HepG2 (cell line): ENCODE results near the gene ZFYVE26. TPM values are rescaled to one million over a fixed set of nuclear protein-coding genes. Genes with fewer than 3 reads are reported as not detected.

Experiments
- ATAC-seq: fragments of 200-7000 bp; cut with Tn5 transposase; 3 replicates; pipeline ENCODE4 v1.9.1; 2020; ENCODE audit warnings: mild to moderate bottlenecking, moderate library complexity
- BruUV-seq: library from RNA; stranded (reverse); fragments of 400-500 nt; replicated peaks from 2 replicates; lab custom pipeline; 2021; lab: Mats Ljungman, UMichigan
- CTCF ChIA-PET: fragments of 300-600 bp; formaldehyde crosslinking; extraction: SDS; loops from one replicate; lab custom pipeline; 2021; ENCODE audit warnings: low total read pairs, inconsistent platforms, low intra/inter-chr PET ratio; lab: Yijun Ruan, JAX
- POLR2A ChIA-PET: fragments of 350-600 bp; sonication (Branson Sonifier 250); formaldehyde crosslinking; loops from one replicate; lab custom pipeline; 2020; ENCODE audit warnings: antibody characterized with exemption, inconsistent platforms; lab: Yijun Ruan, JAX
- DNase-seq: peaks from one replicate; pipeline ENCODE4 v3.0.0-alpha.2; 2015; ENCODE audit warnings: low spot score
- FAIRE-seq: peaks from 3 replicates; lab custom pipeline; 2011; peaks lifted over from hg19 to GRCh38; lab: Jason Lieb, UNC
- H2AFZ ChIP-seq: one replicate; pipeline ENCODE4 v1.6.1; 2011; ENCODE audit warnings: low read length, inconsistent platforms
- H3K27ac ChIP-seq: fragments of 300-600 bp; 3 replicates; pipeline ENCODE4 v1.8.0; 2011; ENCODE audit warnings: mixed run types, mild to moderate bottlenecking, mixed read lengths, low read length, inconsistent platforms; ENCODE audit not compliant: insufficient read depth; ENCODE audit errors: extremely low read length
- H3K27me3 ChIP-seq, 2 experiments: fragments of 200-600 bp in 1 of 2; 2 replicates in 1 of 2; 3 replicates in 1 of 2; pipeline versions ENCODE4 v1.6.0 to v1.8.0; 2011; ENCODE audit warnings: low read length in 2 of 2, mild to moderate bottlenecking in 2 of 2, moderate library complexity in 2 of 2, inconsistent platforms in 1 of 2; ENCODE audit not compliant: insufficient read depth in 2 of 2, control insufficient read depth in 1 of 2
- H3K36me3 ChIP-seq, 2 experiments: fragments of 200-600 bp in 1 of 2; replicated peaks in 1 of 2; 2 replicates in 1 of 2; 3 replicates in 1 of 2; pipeline versions ENCODE4 v1.5.1 to v1.8.0; 2011; ENCODE audit warnings: low read length in 2 of 2, inconsistent platforms in 1 of 2; ENCODE audit not compliant: insufficient read depth in 2 of 2, control insufficient read depth in 1 of 2
- H3K4me1 ChIP-seq: 2 replicates; pipeline ENCODE4 v1.5.1; 2012; ENCODE audit warnings: low read length, inconsistent platforms; ENCODE audit not compliant: insufficient read depth
- H3K4me2 ChIP-seq: 2 replicates; pipeline ENCODE4 v1.6.0; 2011; ENCODE audit warnings: low read depth, low read length, inconsistent platforms
- H3K4me3 ChIP-seq, 3 experiments: fragments of 200-600 bp in 1 of 3; sonication (generic), shearing (Covaris generic) in 1 of 3; replicated peaks in 1 of 3; 2 replicates each; pipeline ENCODE4 v1.5.1; 2011 to 2016; ENCODE audit warnings: low read length in 3 of 3, inconsistent platforms in 2 of 3, low read depth in 2 of 3, mild to moderate bottlenecking in 2 of 3, control low read depth in 1 of 3, mixed read lengths in 1 of 3; ENCODE audit not compliant: insufficient read depth in 1 of 3
- H3K79me2 ChIP-seq: one replicate; pipeline ENCODE4 v1.6.1; 2011; ENCODE audit warnings: low read length, inconsistent platforms; ENCODE audit not compliant: insufficient read depth
- H3K9ac ChIP-seq: 2 replicates; pipeline ENCODE4 v1.6.0; 2011; ENCODE audit warnings: mild to moderate bottlenecking, low read depth, low read length, inconsistent platforms; ENCODE audit not compliant: insufficient read depth
- H3K9me3 ChIP-seq: 2 replicates; pipeline ENCODE4 v1.5.1; 2012; ENCODE audit warnings: mild to moderate bottlenecking, low read length
- H4K20me1 ChIP-seq: 2 replicates; pipeline ENCODE4 v1.6.0; 2011; ENCODE audit warnings: inconsistent platforms, mild to moderate bottlenecking, low read length, moderate library complexity; ENCODE audit not compliant: insufficient read depth
- CREB1 ChIP-seq, 2 experiments: fragments of 450-650 bp in 1 of 2; IDR thresholded peaks; 2 replicates each; pipeline ENCODE4 v1.6.1; 2016 to 2017; ENCODE audit warnings: control low read depth in 1 of 2, mild to moderate bottlenecking in 1 of 2, missing compliant biosample characterization in 1 of 2, missing genetic modification characterization in 1 of 2
- DNMT3B ChIP-seq: conservative IDR thresholded peaks from 2 replicates; pipeline ENCODE4 v1.6.1; 2016; ENCODE audit warnings: missing biosample characterization, control low read depth
- GABPB1 ChIP-seq: IDR thresholded peaks from 2 replicates; pipeline ENCODE4 v1.6.1; 2016; ENCODE audit warnings: mild to moderate bottlenecking, missing genetic modification reagents, moderate library complexity, missing compliant biosample characterization
- MAFG ChIP-seq: sonication (generic); formaldehyde crosslinking; IDR thresholded peaks from 2 replicates; pipeline ENCODE4 v1.5.1; 2020; ENCODE audit warnings: mild to moderate bottlenecking, missing genetic modification reagents
- MIER2 ChIP-seq: IDR thresholded peaks from 2 replicates; pipeline ENCODE4 v1.6.1; 2016; ENCODE audit warnings: missing biosample characterization, missing genetic modification reagents
- NFKBIZ ChIP-seq: IDR thresholded peaks from 2 replicates; pipeline ENCODE4 v1.6.1; 2018; ENCODE audit warnings: missing genetic modification reagents, missing compliant biosample characterization
- ZNF136 ChIP-seq: sonication (generic); formaldehyde crosslinking; IDR thresholded peaks from 2 replicates; pipeline ENCODE4 v1.8.1; 2022; ENCODE audit warnings: low read depth, mild to moderate bottlenecking, moderate library complexity, missing genetic modification reagents
- ZNF33B ChIP-seq: sonication (generic); formaldehyde crosslinking; IDR thresholded peaks from 2 replicates; pipeline ENCODE4 v1.5.1; 2020; ENCODE audit warnings: mild to moderate bottlenecking, missing genetic modification reagents
- ZNF614 ChIP-seq: IDR thresholded peaks from 2 replicates; pipeline ENCODE4 v1.6.1; 2018; ENCODE audit warnings: missing biosample characterization, missing genetic modification reagents, inconsistent platforms, borderline replicate concordance
- ZNF749 ChIP-seq: sonication (generic); formaldehyde crosslinking; IDR thresholded peaks from 2 replicates; pipeline ENCODE4 v1.8.0; 2022; ENCODE audit warnings: mild to moderate bottlenecking, missing genetic modification reagents, moderate library complexity, borderline replicate concordance
- WGBS: methylation state at CpG from one replicate; pipeline ENCODE4 v1.1.6; 2017; ENCODE audit warnings: low lambda C conversion rate; 5-methylcytosine and 5-hydroxymethylcytosine counted together
- in situ Hi-C: cut with HindIII; loops from 2 replicates; pipeline ENCODE4 v1.10.0; 2017; ENCODE audit warnings: low pct_unique_long_range_greater_than_20kb; ENCODE audit not compliant: extremely low pct_ligation_motif_present
- intact Hi-C: fragments of 100-400 bp; cut with micrococcal nuclease; formaldehyde crosslinking; loops from one replicate; pipeline ENCODE4 v1.10.0; 2022; ENCODE audit not compliant: unreplicated experiment
- polyA plus RNA-seq, 8 experiments: library from polyadenylated mRNA; depleted of rRNA in 3 of 8; stranded (reverse) in 7 of 8; unstranded in 1 of 8; fragments of >200 nt; fragmentation: Illumina TruSeq in 4 of 8; extraction: Trizol in 4 of 8; gene quantifications; 2 replicates each; pipeline versions ENCODE4 v1.2.1 to v1.2.3, GENCODE V29; 2011 to 2016; ENCODE audit warnings: low read depth in 4 of 8, missing spikeins in 1 of 8, mixed read lengths in 1 of 8; ENCODE audit not compliant: insufficient read depth in 1 of 8
- total RNA-seq, 5 experiments: library from RNA; depleted of rRNA; stranded (reverse); fragments of >200 nt; fragmentation: Illumina TruSeq; extraction: Trizol; gene quantifications; 2 replicates each; pipeline ENCODE4 v1.2.3, GENCODE V29; 2016; ENCODE audit warnings: low read depth in 1 of 5
- TF ChIP-seq, protein P1 (sequence below): sonication (generic); formaldehyde crosslinking; IDR thresholded peaks from 2 replicates; pipeline ENCODE4 v1.4.0; 2020; ENCODE audit warnings: missing genetic modification reagents
- TF ChIP-seq, protein P2 (sequence below): sonication (generic); formaldehyde crosslinking; IDR thresholded peaks from 2 replicates; pipeline ENCODE4 v1.5.1; 2020; ENCODE audit warnings: mild to moderate bottlenecking, missing genetic modification reagents
- TF ChIP-seq, protein P3 (sequence below): sonication (generic); formaldehyde crosslinking; IDR thresholded peaks from 2 replicates; pipeline ENCODE4 v1.5.1; 2020; ENCODE audit warnings: mild to moderate bottlenecking, missing genetic modification reagents, moderate library complexity

The ZFYVE26 gene
- total and polyA plus RNA-seq, 2 of the 13 experiments (the other 11 are each of a cell fraction or from before 2014, with no cell fraction given): 13.6 to 16.4 TPM

DNA sequence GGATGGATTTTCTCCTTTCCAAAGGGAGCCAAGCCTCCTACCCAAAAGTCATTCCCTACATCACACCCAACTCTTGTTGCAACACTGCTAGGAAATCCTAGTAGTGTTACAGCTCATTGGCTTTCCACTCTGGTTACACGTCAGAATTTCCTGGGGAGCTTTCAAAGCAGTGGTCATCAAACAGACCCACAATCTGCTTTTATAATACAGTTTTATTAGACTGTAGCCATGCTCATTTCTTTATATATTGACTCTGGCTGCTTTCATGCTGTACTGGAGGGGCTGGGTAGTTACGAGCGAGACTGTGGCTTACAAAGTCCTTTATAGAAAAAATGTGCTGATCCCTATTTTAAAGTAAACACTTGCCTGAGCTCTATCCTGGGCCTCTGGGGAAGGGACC, 34.3 kb downstream of the ZFYVE26 start:
- peaks cover 21% of the 10 kb centered on the region for H3K4me1 ChIP-seq
- H3K4me2 ChIP-seq: no peak overlapping the region
- no peaks in the 10 kb centered on the region for H4K20me1 ChIP-seq
- ATAC-seq (no peak), DNase-seq (no peak), FAIRE-seq (no peak)
- no peaks in the 10 kb centered on the region for H3K9me3 ChIP-seq
- H3K36me3 ChIP-seq: peaks cover 29 to 67% of the 10 kb centered on the region in 2 experiments
- intact Hi-C loops: no loop called here
- H2AFZ ChIP-seq: no peak overlapping the region
- H3K4me3 ChIP-seq: no peak overlapping the region
- POLR2A ChIA-PET: no interaction called here
- no peak overlapping the region for H3K9ac ChIP-seq
- no peaks in the 10 kb centered on the region for H3K27me3 ChIP-seq
- CTCF ChIA-PET: no interaction called here
- H3K27ac ChIP-seq: no peak overlapping the region
- in situ Hi-C loops: no loop called here
- H3K79me2 ChIP-seq: no peaks in the 10 kb centered on the region
- 33% methylated on average over 3 of the region's 3 CpGs for WGBS
- BruUV-seq: no TSS peak
- TF ChIP-seq, protein P1, sequence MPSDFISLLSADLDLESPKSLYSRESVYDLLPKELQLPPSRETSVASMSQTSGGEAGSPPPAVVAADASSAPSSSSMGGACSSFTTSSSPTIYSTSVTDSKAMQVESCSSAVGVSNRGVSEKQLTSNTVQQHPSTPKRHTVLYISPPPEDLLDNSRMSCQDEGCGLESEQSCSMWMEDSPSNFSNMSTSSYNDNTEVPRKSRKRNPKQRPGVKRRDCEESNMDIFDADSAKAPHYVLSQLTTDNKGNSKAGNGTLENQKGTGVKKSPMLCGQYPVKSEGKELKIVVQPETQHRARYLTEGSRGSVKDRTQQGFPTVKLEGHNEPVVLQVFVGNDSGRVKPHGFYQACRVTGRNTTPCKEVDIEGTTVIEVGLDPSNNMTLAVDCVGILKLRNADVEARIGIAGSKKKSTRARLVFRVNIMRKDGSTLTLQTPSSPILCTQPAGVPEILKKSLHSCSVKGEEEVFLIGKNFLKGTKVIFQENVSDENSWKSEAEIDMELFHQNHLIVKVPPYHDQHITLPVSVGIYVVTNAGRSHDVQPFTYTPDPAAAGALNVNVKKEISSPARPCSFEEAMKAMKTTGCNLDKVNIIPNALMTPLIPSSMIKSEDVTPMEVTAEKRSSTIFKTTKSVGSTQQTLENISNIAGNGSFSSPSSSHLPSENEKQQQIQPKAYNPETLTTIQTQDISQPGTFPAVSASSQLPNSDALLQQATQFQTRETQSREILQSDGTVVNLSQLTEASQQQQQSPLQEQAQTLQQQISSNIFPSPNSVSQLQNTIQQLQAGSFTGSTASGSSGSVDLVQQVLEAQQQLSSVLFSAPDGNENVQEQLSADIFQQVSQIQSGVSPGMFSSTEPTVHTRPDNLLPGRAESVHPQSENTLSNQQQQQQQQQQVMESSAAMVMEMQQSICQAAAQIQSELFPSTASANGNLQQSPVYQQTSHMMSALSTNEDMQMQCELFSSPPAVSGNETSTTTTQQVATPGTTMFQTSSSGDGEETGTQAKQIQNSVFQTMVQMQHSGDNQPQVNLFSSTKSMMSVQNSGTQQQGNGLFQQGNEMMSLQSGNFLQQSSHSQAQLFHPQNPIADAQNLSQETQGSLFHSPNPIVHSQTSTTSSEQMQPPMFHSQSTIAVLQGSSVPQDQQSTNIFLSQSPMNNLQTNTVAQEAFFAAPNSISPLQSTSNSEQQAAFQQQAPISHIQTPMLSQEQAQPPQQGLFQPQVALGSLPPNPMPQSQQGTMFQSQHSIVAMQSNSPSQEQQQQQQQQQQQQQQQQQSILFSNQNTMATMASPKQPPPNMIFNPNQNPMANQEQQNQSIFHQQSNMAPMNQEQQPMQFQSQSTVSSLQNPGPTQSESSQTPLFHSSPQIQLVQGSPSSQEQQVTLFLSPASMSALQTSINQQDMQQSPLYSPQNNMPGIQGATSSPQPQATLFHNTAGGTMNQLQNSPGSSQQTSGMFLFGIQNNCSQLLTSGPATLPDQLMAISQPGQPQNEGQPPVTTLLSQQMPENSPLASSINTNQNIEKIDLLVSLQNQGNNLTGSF: no peak
- no peak for TF ChIP-seq ZNF136 (CRISPR knock-in tag)
- TF ChIP-seq GABPB1 (CRISPR knock-in tag): no peak
- TF ChIP-seq ZNF749 (CRISPR knock-in tag): no peak
- TF ChIP-seq, protein P2, sequence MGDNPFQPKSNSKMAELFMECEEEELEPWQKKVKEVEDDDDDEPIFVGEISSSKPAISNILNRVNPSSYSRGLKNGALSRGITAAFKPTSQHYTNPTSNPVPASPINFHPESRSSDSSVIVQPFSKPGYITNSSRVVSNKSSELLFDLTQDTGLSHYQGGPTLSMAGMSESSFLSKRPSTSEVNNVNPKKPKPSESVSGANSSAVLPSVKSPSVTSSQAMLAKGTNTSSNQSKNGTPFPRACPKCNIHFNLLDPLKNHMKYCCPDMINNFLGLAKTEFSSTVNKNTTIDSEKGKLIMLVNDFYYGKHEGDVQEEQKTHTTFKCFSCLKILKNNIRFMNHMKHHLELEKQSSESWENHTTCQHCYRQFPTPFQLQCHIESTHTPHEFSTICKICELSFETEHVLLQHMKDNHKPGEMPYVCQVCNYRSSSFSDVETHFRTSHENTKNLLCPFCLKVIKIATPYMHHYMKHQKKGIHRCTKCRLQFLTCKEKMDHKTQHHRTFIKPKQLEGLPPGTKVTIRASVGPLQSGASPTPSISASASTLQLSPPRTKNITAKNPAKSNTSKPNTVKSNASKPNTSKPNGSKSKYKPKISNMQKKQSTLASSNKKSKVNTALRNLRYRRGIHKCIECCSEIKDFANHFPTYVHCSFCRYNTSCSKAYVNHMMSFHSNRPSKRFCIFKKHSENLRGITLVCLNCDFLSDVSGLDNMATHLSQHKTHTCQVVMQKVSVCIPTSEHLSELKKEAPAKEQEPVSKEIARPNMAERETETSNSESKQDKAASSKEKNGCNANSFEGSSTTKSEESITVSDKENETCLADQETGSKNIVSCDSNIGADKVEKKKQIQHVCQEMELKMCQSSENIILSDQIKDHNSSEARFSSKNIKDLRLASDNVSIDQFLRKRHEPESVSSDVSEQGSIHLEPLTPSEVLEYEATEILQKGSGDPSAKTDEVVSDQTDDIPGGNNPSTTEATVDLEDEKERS (CRISPR knock-in tag): no peak
- no peak for TF ChIP-seq ZNF33B (CRISPR knock-in tag)
- TF ChIP-seq DNMT3B: no peak
- no peak for TF ChIP-seq NFKBIZ (CRISPR knock-in tag)
- no peak for TF ChIP-seq MAFG
- no peak for TF ChIP-seq CREB1 (IDR thresholded peaks at IDR 0.05)
- no peak for TF ChIP-seq CREB1 (CRISPR knock-in tag; IDR thresholded peaks at IDR 0.05)
- no peak for TF ChIP-seq ZNF614 (CRISPR knock-in tag)
- no peak for TF ChIP-seq MIER2 (CRISPR knock-in tag)
- TF ChIP-seq, protein P3, sequence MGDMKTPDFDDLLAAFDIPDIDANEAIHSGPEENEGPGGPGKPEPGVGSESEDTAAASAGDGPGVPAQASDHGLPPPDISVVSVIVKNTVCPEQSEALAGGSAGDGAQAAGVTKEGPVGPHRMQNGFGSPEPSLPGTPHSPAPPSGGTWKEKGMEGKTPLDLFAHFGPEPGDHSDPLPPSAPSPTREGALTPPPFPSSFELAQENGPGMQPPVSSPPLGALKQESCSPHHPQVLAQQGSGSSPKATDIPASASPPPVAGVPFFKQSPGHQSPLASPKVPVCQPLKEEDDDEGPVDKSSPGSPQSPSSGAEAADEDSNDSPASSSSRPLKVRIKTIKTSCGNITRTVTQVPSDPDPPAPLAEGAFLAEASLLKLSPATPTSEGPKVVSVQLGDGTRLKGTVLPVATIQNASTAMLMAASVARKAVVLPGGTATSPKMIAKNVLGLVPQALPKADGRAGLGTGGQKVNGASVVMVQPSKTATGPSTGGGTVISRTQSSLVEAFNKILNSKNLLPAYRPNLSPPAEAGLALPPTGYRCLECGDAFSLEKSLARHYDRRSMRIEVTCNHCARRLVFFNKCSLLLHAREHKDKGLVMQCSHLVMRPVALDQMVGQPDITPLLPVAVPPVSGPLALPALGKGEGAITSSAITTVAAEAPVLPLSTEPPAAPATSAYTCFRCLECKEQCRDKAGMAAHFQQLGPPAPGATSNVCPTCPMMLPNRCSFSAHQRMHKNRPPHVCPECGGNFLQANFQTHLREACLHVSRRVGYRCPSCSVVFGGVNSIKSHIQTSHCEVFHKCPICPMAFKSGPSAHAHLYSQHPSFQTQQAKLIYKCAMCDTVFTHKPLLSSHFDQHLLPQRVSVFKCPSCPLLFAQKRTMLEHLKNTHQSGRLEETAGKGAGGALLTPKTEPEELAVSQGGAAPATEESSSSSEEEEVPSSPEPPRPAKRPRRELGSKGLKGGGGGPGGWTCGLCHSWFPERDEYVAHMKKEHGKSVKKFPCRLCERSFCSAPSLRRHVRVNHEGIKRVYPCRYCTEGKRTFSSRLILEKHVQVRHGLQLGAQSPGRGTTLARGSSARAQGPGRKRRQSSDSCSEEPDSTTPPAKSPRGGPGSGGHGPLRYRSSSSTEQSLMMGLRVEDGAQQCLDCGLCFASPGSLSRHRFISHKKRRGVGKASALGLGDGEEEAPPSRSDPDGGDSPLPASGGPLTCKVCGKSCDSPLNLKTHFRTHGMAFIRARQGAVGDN: no peak
